ENCODE data around the gene TIMM23. TPM values are rescaled to one million over a fixed set of nuclear protein-coding genes. Genes with fewer than 3 reads are reported as not detected.

TIMM23 gene
- total RNA-seq, 1 experiment from 2014 or later, result 99.0 TPM

DNA sequence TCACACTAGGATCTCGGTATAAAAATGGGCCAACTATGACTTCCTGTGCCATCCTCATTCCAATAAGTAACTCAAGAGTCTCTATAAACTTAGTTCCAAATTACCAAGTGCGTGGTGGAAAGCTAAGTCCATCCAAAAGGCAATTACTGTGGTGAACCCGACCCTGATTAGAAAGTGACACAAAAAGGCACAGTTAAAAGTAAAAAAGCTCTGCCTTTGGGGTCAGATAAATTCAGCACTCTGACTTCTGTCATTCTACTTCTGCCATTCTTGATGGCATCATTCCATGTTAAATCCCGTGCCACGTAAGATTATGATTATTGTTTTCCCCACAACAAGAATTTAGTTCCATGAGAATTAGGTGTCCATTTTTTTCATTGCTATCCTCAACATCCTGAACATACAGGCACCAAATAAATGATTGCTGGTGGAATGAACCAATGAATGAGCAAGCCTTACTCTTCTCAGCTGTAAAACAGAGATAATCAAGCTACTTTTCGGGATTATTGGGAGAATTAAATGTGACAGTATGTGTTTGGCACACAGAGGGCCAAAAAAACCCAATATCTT, 57.3 kb downstream of the TIMM23 start:
- Mint-ChIP-seq H3K36me3 (no peaks in the 10 kb centered on the region), H3K9me3 (no peaks in the 10 kb centered on the region), H3K4me3 (peak overlapping the region; percentile 89), H3K4me1 (peaks cover 23% of the 10 kb centered on the region), H3K27me3 (ENCODE audit: low read depth) (no peaks in the 10 kb centered on the region), H3K27ac (0 out of 2 replicates have a peak overlapping the region, but pooled peaks have one; percentile 38)
- ChIA-PET CTCF (interaction anchor here (1.0 to 1.4 kb wide), 3 partner anchors 9 to 77 kb away, joined by 4 to 5 read pairs (median 4); no protein-coding TSS in a partner anchor), POLR2A (no interaction called here)
- ATAC-seq, result no peak
- TF ChIP-seq JAZF1 (CRISPR knock-in tag; IDR thresholded peaks at IDR 0.05), result no peak
- TF ChIP-seq MYBL2 (CRISPR knock-in tag; IDR thresholded peaks at IDR 0.05), result no peak
- TF ChIP-seq, protein P1, sequence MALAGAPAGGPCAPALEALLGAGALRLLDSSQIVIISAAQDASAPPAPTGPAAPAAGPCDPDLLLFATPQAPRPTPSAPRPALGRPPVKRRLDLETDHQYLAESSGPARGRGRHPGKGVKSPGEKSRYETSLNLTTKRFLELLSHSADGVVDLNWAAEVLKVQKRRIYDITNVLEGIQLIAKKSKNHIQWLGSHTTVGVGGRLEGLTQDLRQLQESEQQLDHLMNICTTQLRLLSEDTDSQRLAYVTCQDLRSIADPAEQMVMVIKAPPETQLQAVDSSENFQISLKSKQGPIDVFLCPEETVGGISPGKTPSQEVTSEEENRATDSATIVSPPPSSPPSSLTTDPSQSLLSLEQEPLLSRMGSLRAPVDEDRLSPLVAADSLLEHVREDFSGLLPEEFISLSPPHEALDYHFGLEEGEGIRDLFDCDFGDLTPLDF (CRISPR knock-in tag; IDR thresholded peaks at IDR 0.05), result no peak
- TF ChIP-seq, protein P2, sequence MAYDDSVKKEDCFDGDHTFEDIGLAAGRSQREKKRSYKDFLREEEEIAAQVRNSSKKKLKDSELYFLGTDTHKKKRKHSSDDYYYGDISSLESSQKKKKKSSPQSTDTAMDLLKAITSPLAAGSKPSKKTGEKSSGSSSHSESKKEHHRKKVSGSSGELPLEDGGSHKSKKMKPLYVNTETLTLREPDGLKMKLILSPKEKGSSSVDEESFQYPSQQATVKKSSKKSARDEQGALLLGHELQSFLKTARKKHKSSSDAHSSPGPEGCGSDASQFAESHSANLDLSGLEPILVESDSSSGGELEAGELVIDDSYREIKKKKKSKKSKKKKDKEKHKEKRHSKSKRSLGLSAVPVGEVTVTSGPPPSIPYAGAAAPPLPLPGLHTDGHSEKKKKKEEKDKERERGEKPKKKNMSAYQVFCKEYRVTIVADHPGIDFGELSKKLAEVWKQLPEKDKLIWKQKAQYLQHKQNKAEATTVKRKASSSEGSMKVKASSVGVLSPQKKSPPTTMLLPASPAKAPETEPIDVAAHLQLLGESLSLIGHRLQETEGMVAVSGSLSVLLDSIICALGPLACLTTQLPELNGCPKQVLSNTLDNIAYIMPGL (CRISPR knock-in tag; IDR thresholded peaks at IDR 0.05), result no peak
- TF ChIP-seq, protein P3, sequence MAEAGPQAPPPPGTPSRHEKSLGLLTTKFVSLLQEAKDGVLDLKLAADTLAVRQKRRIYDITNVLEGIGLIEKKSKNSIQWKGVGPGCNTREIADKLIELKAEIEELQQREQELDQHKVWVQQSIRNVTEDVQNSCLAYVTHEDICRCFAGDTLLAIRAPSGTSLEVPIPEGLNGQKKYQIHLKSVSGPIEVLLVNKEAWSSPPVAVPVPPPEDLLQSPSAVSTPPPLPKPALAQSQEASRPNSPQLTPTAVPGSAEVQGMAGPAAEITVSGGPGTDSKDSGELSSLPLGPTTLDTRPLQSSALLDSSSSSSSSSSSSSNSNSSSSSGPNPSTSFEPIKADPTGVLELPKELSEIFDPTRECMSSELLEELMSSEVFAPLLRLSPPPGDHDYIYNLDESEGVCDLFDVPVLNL (CRISPR knock-in tag; IDR thresholded peaks at IDR 0.05; ENCODE audit: borderline replicate concordance, low read depth), result no peak
- no peak for TF ChIP-seq ZNF219 (CRISPR knock-in tag; IDR thresholded peaks at IDR 0.05; ENCODE audit: borderline replicate concordance)
- TF ChIP-seq KAT7 (CRISPR knock-in tag; IDR thresholded peaks at IDR 0.05; ENCODE audit: borderline replicate concordance), result no peak
- no peak for DNase-seq (ENCODE audit: low spot score)

DNA sequence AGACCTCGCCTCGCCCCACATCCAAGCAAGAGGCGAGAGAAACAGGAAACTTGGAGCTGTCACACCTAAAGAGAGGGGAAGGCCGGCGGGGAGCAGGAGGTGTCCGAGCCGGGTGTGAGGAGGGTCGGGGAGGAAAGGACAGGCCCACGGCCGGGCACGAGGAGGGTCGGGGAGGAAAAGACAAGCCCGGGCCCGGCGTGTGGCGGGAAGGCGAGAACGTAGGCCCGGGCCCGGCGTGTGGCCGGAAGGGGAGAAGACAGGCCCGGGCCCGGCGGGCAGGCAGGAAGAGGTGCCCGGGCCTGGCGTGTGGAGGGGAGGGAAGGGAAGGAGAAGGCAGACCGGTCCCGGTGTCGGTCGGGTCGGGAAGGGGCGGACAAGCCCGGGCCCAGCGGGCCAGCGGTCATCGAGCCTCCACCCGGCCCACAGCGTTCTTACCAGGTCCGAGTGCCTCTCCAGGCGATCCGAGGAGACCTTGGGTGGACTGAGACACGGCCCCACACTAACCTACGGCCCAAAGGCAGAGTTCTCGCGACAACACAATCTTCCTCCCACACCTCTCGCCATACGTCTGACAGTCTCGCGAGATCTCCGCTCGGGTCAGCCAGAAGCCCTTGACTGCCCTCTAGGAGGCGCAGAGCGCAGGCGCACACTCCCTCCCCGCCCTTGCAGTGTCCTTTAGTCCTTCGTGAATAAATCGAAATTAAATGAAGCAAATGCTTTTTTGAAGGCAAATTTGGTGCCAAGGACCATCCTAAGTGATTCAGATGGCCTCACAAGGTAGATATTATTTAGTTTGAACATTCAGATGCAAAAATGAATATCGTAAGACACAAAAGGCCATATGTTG, 58.0 kb downstream of the TIMM23 start, which contains the start of gene NCOA4:
Gene NCOA4 (minus strand): TSS at position 533 of the 847 bp plus-strand sequence. CDS start 13,943 bp downstream, outside the sequence.
- peak within 1 kb of the TSS; percentile 89 for H3K4me3 Mint-ChIP-seq
- peak; percentile 96 for ATAC-seq
- peak within 1 kb of the TSS; percentile 92 for H3K27ac Mint-ChIP-seq
- DNase-seq (ENCODE audit: low spot score), result peak; percentile 98
- POLR2A ChIA-PET, result interaction anchor here (0.7 kb wide), 1 partner anchor 172 kb away, joined by 6 read pairs; no protein-coding TSS in a partner anchor
- no peaks in the 10 kb centered on the region for H3K36me3 Mint-ChIP-seq
- H3K9me3 Mint-ChIP-seq, result no peaks in the 10 kb centered on the region
- CTCF ChIA-PET, result interaction anchor here (1.0 kb wide), 1 partner anchor 10 kb away, joined by 5 read pairs; no protein-coding TSS in a partner anchor
- 0 out of 2 replicates have a peak, but pooled peaks have one; percentile 32 for TF ChIP-seq CREB1 (CRISPR knock-in tag; IDR thresholded peaks at IDR 0.05)
- peak; percentile 32; the same call in 1 of the 2 replicates for TF ChIP-seq FOXK1 (CRISPR knock-in tag; IDR thresholded peaks at IDR 0.05)
- TF ChIP-seq GRHL2 (CRISPR knock-in tag; IDR thresholded peaks at IDR 0.05; ENCODE audit: insufficient replicate concordance, severe bottlenecking), result no peak
- TF ChIP-seq, protein P4, sequence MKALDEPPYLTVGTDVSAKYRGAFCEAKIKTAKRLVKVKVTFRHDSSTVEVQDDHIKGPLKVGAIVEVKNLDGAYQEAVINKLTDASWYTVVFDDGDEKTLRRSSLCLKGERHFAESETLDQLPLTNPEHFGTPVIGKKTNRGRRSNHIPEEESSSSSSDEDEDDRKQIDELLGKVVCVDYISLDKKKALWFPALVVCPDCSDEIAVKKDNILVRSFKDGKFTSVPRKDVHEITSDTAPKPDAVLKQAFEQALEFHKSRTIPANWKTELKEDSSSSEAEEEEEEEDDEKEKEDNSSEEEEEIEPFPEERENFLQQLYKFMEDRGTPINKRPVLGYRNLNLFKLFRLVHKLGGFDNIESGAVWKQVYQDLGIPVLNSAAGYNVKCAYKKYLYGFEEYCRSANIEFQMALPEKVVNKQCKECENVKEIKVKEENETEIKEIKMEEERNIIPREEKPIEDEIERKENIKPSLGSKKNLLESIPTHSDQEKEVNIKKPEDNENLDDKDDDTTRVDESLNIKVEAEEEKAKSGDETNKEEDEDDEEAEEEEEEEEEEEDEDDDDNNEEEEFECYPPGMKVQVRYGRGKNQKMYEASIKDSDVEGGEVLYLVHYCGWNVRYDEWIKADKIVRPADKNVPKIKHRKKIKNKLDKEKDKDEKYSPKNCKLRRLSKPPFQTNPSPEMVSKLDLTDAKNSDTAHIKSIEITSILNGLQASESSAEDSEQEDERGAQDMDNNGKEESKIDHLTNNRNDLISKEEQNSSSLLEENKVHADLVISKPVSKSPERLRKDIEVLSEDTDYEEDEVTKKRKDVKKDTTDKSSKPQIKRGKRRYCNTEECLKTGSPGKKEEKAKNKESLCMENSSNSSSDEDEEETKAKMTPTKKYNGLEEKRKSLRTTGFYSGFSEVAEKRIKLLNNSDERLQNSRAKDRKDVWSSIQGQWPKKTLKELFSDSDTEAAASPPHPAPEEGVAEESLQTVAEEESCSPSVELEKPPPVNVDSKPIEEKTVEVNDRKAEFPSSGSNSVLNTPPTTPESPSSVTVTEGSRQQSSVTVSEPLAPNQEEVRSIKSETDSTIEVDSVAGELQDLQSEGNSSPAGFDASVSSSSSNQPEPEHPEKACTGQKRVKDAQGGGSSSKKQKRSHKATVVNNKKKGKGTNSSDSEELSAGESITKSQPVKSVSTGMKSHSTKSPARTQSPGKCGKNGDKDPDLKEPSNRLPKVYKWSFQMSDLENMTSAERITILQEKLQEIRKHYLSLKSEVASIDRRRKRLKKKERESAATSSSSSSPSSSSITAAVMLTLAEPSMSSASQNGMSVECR (CRISPR knock-in tag; IDR thresholded peaks at IDR 0.05; ENCODE audit: borderline replicate concordance), result peak; percentile 40; the same call in 1 of the 2 replicates
- 0 out of 2 replicates have a peak, but pooled peaks have one; percentile 26 for TF ChIP-seq NFE2L1 (CRISPR knock-in tag; IDR thresholded peaks at IDR 0.05)
- peak; percentile 48; the same call in 1 of the 2 replicates for TF ChIP-seq SP1 (CRISPR knock-in tag; conservative IDR thresholded peaks at IDR 0.05)
- TF ChIP-seq, protein P5, sequence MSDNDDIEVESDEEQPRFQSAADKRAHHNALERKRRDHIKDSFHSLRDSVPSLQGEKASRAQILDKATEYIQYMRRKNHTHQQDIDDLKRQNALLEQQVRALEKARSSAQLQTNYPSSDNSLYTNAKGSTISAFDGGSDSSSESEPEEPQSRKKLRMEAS (CRISPR knock-in tag; IDR thresholded peaks at IDR 0.05), result 0 out of 2 replicates have a peak, but pooled peaks have one; percentile 42
- TF ChIP-seq, protein P2 (CRISPR knock-in tag; IDR thresholded peaks at IDR 0.05), result peak; percentile 52; the same call in 1 of the 2 replicates
- TF ChIP-seq, protein P1 (CRISPR knock-in tag; IDR thresholded peaks at IDR 0.05), result no peak
- TF ChIP-seq, protein P6, sequence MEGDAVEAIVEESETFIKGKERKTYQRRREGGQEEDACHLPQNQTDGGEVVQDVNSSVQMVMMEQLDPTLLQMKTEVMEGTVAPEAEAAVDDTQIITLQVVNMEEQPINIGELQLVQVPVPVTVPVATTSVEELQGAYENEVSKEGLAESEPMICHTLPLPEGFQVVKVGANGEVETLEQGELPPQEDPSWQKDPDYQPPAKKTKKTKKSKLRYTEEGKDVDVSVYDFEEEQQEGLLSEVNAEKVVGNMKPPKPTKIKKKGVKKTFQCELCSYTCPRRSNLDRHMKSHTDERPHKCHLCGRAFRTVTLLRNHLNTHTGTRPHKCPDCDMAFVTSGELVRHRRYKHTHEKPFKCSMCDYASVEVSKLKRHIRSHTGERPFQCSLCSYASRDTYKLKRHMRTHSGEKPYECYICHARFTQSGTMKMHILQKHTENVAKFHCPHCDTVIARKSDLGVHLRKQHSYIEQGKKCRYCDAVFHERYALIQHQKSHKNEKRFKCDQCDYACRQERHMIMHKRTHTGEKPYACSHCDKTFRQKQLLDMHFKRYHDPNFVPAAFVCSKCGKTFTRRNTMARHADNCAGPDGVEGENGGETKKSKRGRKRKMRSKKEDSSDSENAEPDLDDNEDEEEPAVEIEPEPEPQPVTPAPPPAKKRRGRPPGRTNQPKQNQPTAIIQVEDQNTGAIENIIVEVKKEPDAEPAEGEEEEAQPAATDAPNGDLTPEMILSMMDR (IDR thresholded peaks at IDR 0.05), result peak; percentile 43
- TF ChIP-seq ESRRA (CRISPR knock-in tag; IDR thresholded peaks at IDR 0.05; ENCODE audit: borderline replicate concordance), result no peak
- H3K27me3 Mint-ChIP-seq (ENCODE audit: low read depth), result no peaks in the 10 kb centered on the region
- peaks cover 23% of the 10 kb centered on the region for H3K4me1 Mint-ChIP-seq

Data from WTC11 (cell line).